T-helper 2 cell treated with Interferon-gamma antibody and Interleukin-4, amounts not matched to agents 5 μg/mL and 100 μg/mL, for 36 hours (primary cell): ENCODE measurements around the gene PDE1A.

ENCODE experiments used
- DNase-seq: peaks from one replicate; pipeline ENCODE4 v3.0.0; 2021; ENCODE audit warnings: low spot score
- H3K27ac Mint-ChIP-seq: one replicate; pipeline ENCODE4 v1.8.0; 2021; ENCODE audit warnings: mild to moderate bottlenecking, mixed read lengths
- H3K27me3 Mint-ChIP-seq: one replicate; pipeline ENCODE4 v1.8.0; 2021; ENCODE audit warnings: low read depth, mixed read lengths
- H3K36me3 Mint-ChIP-seq: one replicate; pipeline ENCODE4 v1.8.0; 2021; ENCODE audit warnings: low read depth, mixed read lengths
- H3K4me1 Mint-ChIP-seq: one replicate; pipeline ENCODE4 v1.8.0; 2021; ENCODE audit warnings: low read depth, mixed read lengths
- H3K4me3 Mint-ChIP-seq: one replicate; pipeline ENCODE4 v1.8.0; 2022; ENCODE audit warnings: mild to moderate bottlenecking, moderate library complexity, mixed read lengths
- H3K9me3 Mint-ChIP-seq: one replicate; pipeline ENCODE4 v1.8.0; 2021; ENCODE audit warnings: mixed read lengths

PDE1A gene

DNA sequence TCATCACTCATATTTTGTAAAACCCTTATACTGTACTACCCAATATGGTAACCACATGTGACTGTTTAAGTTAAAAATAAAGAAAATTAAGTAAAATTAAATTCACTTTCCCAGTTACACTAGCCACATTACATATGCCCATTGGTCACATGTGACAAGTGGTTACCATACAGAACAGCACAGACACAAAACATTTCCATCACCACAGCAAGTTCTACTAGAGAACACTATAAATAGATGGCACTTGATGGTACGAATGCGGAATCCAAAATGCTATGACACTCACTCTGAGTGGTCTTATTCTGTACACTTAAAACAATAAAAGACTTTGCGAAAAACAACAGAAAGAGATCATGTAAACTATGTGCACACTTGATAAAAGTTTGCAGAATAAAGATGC is 202.2 kb downstream of the PDE1A start:
- Mint-ChIP-seq H3K27me3 (no peaks in the 10 kb centered on the region), H3K36me3 (no peaks in the 10 kb centered on the region), H3K9me3 (no peaks in the 10 kb centered on the region), H3K27ac (no peak overlapping the region), H3K4me1 (no peaks in the 10 kb centered on the region), H3K4me3 (no peak overlapping the region)
- DNase-seq, result no peak

DNA sequence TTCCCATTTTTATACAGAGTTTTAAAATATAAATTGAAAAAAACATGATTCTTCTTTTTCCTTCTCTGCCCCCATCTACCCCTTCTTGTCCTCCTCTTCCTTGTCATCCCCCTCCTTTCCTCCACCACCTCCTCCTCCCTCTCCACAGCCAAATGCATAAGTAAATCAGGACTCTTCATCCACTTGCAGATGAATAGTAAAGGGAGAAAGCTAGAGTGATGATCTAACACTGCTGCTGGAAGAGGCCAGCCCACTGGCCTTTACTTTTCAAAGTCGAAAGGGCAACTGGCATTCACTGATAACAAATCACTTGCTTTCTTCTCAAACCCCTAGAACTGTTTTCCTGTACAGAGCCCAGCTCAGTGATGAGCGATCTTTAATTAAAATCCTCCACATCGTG is 205.8 kb downstream of the PDE1A start:
- Mint-ChIP-seq H3K9me3 (no peaks in the 10 kb centered on the region), H3K4me1 (no peaks in the 10 kb centered on the region), H3K27me3 (no peaks in the 10 kb centered on the region), H3K4me3 (no peak overlapping the region), H3K36me3 (no peaks in the 10 kb centered on the region), H3K27ac (no peak overlapping the region)
- DNase-seq, result no peak

DNA sequence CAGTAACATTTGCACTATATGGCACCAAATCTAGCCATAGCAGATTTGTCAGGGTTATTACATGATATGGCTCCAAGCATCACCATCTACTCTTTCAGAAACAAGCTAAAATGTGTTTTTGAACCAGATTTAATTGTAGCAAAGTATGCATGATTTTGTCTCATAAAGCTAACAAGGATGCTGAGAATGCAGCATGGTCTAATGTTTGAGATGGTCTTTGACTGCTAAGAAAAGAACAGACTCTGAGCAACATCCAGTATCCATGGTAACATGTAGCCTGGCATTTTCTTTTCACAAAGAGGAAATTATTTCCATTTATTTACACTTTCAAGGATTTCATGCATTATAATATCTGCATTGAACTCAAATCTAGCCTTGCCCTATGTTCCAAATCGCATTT is 206.5 kb downstream of the PDE1A start:
- no peaks in the 10 kb centered on the region for H3K4me1 Mint-ChIP-seq
- H3K4me3 Mint-ChIP-seq, result no peak overlapping the region
- H3K9me3 Mint-ChIP-seq, result no peaks in the 10 kb centered on the region
- DNase-seq, result no peak
- H3K27me3 Mint-ChIP-seq, result no peaks in the 10 kb centered on the region
- H3K27ac Mint-ChIP-seq, result no peak overlapping the region
- H3K36me3 Mint-ChIP-seq, result no peaks in the 10 kb centered on the region

DNA sequence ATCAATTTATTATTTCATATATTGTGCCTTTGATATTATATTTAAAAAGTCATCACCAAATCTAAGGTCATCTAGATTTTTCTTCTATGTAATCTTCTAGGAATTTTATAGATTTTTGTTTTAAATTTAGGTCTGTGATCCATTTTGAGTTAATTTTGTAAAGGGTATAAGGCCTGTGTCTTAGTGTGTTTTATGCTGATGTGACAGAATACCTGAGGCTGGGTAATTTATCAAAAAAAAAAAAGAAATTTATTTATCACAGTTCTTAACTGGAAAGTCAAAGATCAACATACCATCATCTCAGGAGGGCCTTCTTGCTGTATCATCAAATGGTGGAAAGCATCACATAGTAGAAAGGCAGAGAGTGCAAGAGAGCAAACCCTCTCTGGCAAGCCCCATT is 216.2 kb downstream of the PDE1A start:
- no peak overlapping the region for H3K27ac Mint-ChIP-seq
- DNase-seq, result no peak
- H3K4me1 Mint-ChIP-seq, result no peaks in the 10 kb centered on the region
- no peaks in the 10 kb centered on the region for H3K27me3 Mint-ChIP-seq
- no peak overlapping the region for H3K4me3 Mint-ChIP-seq
- no peaks in the 10 kb centered on the region for H3K9me3 Mint-ChIP-seq
- H3K36me3 Mint-ChIP-seq, result no peaks in the 10 kb centered on the region

DNA sequence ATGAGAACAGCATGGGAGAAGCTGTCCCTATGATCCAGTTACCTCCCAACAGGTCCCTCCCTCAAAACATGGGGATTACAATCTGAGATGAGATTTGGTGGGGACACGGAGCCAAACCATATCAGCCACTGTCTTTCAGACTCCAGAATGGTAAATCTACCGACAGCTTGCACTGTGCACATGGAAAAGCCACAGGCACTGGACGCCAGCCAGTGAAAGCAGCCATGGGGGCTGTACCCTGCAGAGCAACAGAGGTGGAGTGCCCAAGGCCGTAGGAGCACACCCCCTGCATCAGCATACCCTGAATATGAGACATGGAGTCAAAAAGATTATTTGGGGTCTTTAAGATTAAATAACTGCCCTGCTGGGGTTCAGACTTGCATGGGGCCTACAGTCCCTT is 218.4 kb downstream of the PDE1A start:
- no peaks in the 10 kb centered on the region for H3K4me1 Mint-ChIP-seq
- H3K9me3 Mint-ChIP-seq, result no peaks in the 10 kb centered on the region
- H3K36me3 Mint-ChIP-seq, result no peaks in the 10 kb centered on the region
- H3K27me3 Mint-ChIP-seq, result no peaks in the 10 kb centered on the region
- H3K27ac Mint-ChIP-seq, result no peak overlapping the region
- DNase-seq, result no peak
- H3K4me3 Mint-ChIP-seq, result no peak overlapping the region

DNA sequence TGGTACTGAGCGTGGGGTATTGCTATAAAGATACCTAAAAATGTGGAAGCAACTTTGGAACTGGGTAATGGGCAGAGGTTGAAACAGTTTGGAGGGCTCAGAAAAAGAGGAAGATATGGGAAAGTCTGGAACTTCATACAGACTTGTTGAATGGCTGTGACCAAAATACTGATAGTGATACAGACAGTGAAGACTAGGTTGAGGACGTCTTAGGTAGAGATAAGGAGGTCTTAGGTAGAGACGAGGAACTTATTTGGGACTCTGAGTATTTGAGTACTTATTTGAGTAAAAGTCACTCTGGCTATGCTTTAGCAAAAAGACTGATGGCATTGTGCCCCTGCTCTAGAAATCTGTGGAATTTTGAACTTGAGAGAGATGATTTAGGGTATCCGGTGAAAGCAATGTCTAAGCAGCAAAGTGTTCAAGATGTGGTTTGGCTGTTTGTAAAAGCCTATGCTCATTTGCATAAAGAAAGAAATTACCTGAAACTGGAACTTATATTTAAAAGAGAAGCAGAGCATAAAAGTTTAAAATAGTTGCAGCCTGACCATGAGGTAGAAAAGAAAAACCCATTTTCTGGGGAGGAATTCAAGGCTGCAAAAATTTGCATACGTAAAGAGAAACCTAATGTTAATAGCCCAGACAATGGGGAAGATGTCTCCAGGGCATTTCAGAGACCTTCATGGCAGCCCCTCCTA is 219.6 kb downstream of the PDE1A start:
- Mint-ChIP-seq H3K9me3 (no peaks in the 10 kb centered on the region), H3K4me3 (no peak overlapping the region), H3K27ac (no peak overlapping the region), H3K4me1 (no peaks in the 10 kb centered on the region), H3K36me3 (no peaks in the 10 kb centered on the region), H3K27me3 (no peaks in the 10 kb centered on the region)
- DNase-seq, result no peak

DNA sequence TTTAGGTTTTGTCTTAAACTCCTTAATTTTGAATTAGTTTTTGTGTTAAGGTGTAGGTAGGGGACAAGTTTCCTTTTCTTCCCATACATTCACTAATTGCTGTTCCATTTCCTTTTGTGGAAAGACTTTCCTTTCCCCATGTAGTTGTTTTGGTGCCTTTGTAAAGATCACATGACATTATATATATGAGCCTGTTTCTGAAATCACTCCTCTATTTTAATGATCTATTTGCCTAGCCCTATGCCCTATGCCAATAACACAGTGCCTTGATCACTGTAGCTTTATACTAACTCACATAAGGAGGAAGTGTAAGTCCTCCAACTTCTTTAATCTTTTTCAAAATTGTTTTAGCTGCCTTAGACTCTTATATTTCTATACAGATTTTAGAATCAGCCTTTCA is 229.3 kb downstream of the PDE1A start:
- Mint-ChIP-seq H3K4me3 (no peak overlapping the region), H3K27me3 (no peaks in the 10 kb centered on the region), H3K9me3 (no peaks in the 10 kb centered on the region), H3K36me3 (no peaks in the 10 kb centered on the region), H3K4me1 (no peaks in the 10 kb centered on the region), H3K27ac (no peak overlapping the region)
- DNase-seq, result no peak

DNA sequence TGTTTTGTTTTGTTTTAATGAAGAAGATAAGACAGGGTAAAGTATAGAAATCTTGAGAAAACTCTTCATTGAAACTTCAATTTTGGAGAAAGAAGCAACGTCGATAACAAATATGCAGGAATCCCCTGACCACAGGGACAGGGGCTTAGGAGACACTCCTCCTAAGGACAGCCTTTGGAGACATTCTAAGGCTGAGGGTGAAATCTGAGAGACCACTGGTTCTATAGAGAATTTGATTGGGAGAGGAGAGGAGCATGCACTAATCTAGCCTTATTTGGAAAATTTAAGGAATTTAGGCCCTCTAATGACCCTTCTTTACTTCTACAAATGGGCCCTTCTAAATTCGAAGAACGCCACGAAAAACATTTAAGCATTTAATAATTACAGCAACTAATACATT is 233.5 kb downstream of the PDE1A start:
- no peaks in the 10 kb centered on the region for H3K36me3 Mint-ChIP-seq
- H3K4me3 Mint-ChIP-seq, result no peak overlapping the region
- DNase-seq, result no peak
- H3K9me3 Mint-ChIP-seq, result no peaks in the 10 kb centered on the region
- no peaks in the 10 kb centered on the region for H3K27me3 Mint-ChIP-seq
- H3K4me1 Mint-ChIP-seq, result no peaks in the 10 kb centered on the region
- no peak overlapping the region for H3K27ac Mint-ChIP-seq

DNA sequence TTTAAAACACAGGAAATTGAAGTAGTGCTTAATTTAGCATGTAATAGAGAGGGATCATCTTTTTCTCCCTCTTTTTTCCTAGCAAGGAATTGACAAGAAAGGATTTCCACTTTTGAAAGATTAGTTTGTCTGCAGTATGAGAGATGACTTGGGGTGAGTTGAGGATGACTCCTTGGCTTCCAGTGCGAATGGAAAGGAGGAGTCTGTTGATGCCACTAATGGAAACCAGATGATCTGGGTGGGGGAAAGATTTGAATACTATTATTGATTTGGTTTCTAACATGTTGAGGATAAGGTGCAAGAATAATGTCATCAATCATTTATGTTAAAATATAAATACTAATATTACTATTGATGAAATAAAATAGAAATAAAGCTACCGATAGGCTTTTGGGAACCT is 235.8 kb downstream of the PDE1A start:
- H3K27me3 Mint-ChIP-seq, result no peaks in the 10 kb centered on the region

DNA sequence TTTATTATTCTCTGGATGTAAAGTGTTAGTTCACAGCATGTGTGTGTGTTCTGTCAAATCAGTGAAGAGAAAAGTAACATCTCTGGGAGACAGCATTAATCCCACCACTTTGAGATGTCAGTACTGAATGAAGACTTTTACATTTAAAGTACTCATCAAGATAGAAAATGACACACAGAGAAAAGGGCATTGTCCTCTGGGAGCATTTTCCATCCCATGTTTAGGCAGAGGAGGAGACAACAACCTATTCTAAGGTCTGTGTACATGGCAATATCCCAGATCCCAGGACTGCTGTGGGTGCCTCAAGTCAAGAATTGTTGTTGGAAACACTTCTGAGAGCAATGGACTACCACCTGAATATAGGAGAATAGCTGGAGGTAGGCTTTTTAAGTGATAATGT is 239.7 kb downstream of the PDE1A start:
- no peaks in the 10 kb centered on the region for H3K27me3 Mint-ChIP-seq
- no peaks in the 10 kb centered on the region for H3K9me3 Mint-ChIP-seq
- no peak overlapping the region for H3K4me3 Mint-ChIP-seq
- H3K36me3 Mint-ChIP-seq, result no peaks in the 10 kb centered on the region
- no peaks in the 10 kb centered on the region for H3K4me1 Mint-ChIP-seq
- no peak for DNase-seq
- no peak overlapping the region for H3K27ac Mint-ChIP-seq

More for the DNA sequence above, 235.8 kb downstream of the PDE1A start:
- Mint-ChIP-seq H3K27ac (no peak overlapping the region), H3K4me1 (no peaks in the 10 kb centered on the region), H3K9me3 (no peaks in the 10 kb centered on the region), H3K4me3 (no peak overlapping the region), H3K36me3 (no peaks in the 10 kb centered on the region)
- DNase-seq, result no peak

DNA sequence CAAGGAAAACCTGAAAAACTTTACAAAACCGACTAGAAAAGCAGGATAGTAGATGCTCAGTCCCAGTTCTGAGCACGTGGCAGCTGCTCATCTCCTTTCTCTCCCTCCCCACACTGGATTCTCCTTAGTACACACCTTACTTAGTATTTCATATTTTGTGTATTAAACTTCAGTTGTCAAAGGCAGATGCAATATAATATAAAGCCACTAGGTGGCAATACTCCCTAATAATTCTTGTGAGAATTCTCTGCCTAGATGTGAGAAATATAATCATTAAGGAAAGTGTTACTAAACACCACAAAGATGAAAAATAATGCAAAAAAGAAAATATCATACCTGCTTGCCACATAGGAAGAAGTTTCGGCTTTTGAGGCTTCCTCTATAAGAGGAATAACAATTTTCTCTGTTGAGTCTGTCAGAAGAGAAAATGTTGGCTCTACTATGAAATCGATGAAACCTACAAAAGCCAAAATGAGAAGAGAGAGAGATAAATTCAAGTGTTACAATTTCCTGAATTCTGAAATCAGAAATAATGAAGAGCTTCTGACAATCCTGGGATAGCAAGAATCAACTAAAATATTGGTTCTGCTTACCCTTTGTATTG is 240.6 kb downstream of the PDE1A start:
- Mint-ChIP-seq H3K4me1 (no peaks in the 10 kb centered on the region), H3K36me3 (no peaks in the 10 kb centered on the region), H3K9me3 (no peaks in the 10 kb centered on the region)

DNA sequence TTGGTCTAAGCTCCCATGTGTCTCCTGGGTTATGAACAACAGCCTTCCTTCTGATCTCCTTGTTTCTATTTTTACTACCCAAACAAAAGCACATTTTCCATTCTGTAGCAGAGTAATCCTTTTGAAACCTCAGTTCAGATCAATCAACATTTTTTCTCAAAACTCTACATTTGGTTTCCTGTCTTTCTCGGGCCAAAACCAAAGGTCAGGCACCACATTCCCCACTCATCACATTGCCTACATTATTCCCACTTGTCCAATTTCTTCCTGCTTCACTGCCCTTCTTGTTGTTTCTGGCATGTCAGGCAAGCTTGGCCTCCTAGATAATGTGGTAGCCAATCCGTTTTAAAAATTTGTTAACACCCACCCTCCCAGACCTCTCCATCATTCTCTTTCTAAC is 244.4 kb downstream of the PDE1A start:
- no peaks in the 10 kb centered on the region for H3K27me3 Mint-ChIP-seq
- H3K9me3 Mint-ChIP-seq, result no peaks in the 10 kb centered on the region
- H3K27ac Mint-ChIP-seq, result no peak overlapping the region
- no peaks in the 10 kb centered on the region for H3K4me1 Mint-ChIP-seq
- H3K4me3 Mint-ChIP-seq, result no peak overlapping the region
- no peak for DNase-seq
- H3K36me3 Mint-ChIP-seq, result no peaks in the 10 kb centered on the region

More for the DNA sequence above, 240.6 kb downstream of the PDE1A start:
- Mint-ChIP-seq H3K27me3 (no peaks in the 10 kb centered on the region), H3K27ac (no peak overlapping the region), H3K4me3 (no peak overlapping the region)
- DNase-seq, result no peak

DNA sequence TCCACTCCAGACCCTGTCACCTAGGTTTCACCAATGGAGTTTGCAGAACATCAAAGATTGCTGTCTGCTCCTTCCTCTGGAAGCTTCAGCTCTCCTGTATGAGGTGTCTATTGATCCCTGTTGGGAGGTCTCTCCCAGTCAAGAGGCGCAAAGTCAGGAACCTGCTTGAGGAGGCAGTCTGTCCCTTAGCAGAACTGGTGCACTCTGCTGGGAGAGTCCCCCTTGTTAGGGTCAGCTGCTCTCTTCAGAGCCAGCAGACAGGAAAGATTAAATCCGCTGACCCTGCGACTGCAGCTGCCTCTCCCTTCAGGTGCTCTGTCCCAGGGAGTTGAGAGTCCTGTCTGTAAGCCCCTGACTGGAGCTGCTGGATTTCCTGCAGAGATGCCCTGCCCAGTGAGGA is 245.5 kb downstream of the PDE1A start:
- no peaks in the 10 kb centered on the region for H3K9me3 Mint-ChIP-seq
- H3K36me3 Mint-ChIP-seq, result no peaks in the 10 kb centered on the region
- H3K27me3 Mint-ChIP-seq, result no peaks in the 10 kb centered on the region
- no peaks in the 10 kb centered on the region for H3K4me1 Mint-ChIP-seq
- DNase-seq, result no peak
- H3K27ac Mint-ChIP-seq, result no peak overlapping the region
- no peak overlapping the region for H3K4me3 Mint-ChIP-seq

DNA sequence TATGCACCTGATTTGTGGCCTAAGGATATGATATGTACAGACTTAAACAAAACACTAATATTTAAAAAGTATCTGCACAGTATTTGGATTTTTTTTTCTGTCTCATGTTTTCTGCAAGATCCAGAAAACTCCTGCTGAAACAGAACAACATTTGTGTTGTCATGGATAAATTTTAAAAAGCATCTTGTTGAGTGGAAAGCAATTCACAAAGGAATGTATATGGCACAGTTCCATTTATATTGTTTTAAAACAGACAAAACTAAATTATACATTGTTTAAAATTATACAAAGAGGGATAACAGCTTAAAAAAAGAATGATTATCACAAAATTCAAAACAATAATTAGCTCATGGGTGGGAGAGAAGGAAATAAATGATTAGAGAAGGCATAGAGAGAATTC is 247.7 kb downstream of the PDE1A start:
- H3K4me1 Mint-ChIP-seq, result no peaks in the 10 kb centered on the region
- H3K9me3 Mint-ChIP-seq, result no peaks in the 10 kb centered on the region
- DNase-seq, result no peak
- no peaks in the 10 kb centered on the region for H3K27me3 Mint-ChIP-seq
- H3K27ac Mint-ChIP-seq, result no peak overlapping the region
- no peak overlapping the region for H3K4me3 Mint-ChIP-seq
- H3K36me3 Mint-ChIP-seq, result no peaks in the 10 kb centered on the region
